IMR-90 (cell line): Measurements from ENCODE around the gene BNIP5. TPM values are rescaled to one million over a fixed set of nuclear protein-coding genes. Genes with fewer than 3 reads are reported as not detected.

ENCODE experiments used
- ATAC-seq: fragments of 200-7000 bp; cut with Tn5 transposase; 2 replicates; pipeline ENCODE4 v1.9.1; 2020; ENCODE audit warnings: low read depth, mild to moderate bottlenecking, moderate library complexity
- BruUV-seq: library from RNA; stranded (reverse); fragments of 400-500 nt; replicated peaks from 2 replicates; lab custom pipeline; 2021; lab: Mats Ljungman, UMichigan
- CTCF ChIA-PET: fragments of 300-600 bp; formaldehyde crosslinking; extraction: SDS; loops from one replicate; lab custom pipeline; 2021; ENCODE audit warnings: antibody characterized with exemption; lab: Yijun Ruan, JAX
- POLR2A ChIA-PET: fragments of 300-600 bp; sonication (Branson Sonifier 250); formaldehyde crosslinking; loops from one replicate; lab custom pipeline; 2022; ENCODE audit warnings: antibody characterized with exemption; ENCODE audit not compliant: unreplicated experiment; lab: Charles Lee
- DNase-seq: peaks from one replicate; pipeline ENCODE4 v3.0.0; 2013
- H2AFZ ChIP-seq: replicated peaks from 2 replicates; pipeline ENCODE3; 2013; ENCODE audit warnings: low read length, mild to moderate bottlenecking; ENCODE audit not compliant: poor library complexity
- H2AK5ac ChIP-seq: 2 replicates; pipeline ENCODE4 v1.6.1; 2013; ENCODE audit warnings: low read depth, low read length, inconsistent platforms
- H2AK9ac ChIP-seq: replicated peaks from 2 replicates; pipeline ENCODE3; 2013; ENCODE audit warnings: mild to moderate bottlenecking, low read depth, low read length, moderate library complexity; ENCODE audit not compliant: poor library complexity
- H2BK120ac ChIP-seq: 2 replicates; pipeline ENCODE4 v1.6.1; 2013; ENCODE audit warnings: low read depth, low read length, inconsistent platforms
- H2BK15ac ChIP-seq: 3 replicates; pipeline ENCODE4 v1.6.1; 2013; ENCODE audit warnings: low read depth, low read length, inconsistent platforms
- H2BK20ac ChIP-seq: 2 replicates; pipeline ENCODE4 v1.6.1; 2013; ENCODE audit warnings: low read depth, mild to moderate bottlenecking, inconsistent platforms, low read length, moderate library complexity
- H2BK5ac ChIP-seq: 2 replicates; pipeline ENCODE4 v1.6.1; 2013; ENCODE audit warnings: mild to moderate bottlenecking, low read depth, low read length, inconsistent platforms; ENCODE audit not compliant: poor library complexity, severe bottlenecking
- H3K14ac ChIP-seq: replicated peaks from 2 replicates; pipeline ENCODE4 v1.6.1; 2013; ENCODE audit warnings: low read depth, low read length, inconsistent platforms
- H3K18ac ChIP-seq: 2 replicates; pipeline ENCODE4 v1.6.1; 2013; ENCODE audit warnings: low read depth, low read length, control low read depth
- H3K23ac ChIP-seq: 2 replicates; pipeline ENCODE4 v1.6.1; 2013; ENCODE audit warnings: low read depth, low read length, inconsistent platforms
- H3K27ac ChIP-seq: 2 replicates; pipeline ENCODE4 v1.5.1; 2013; ENCODE audit warnings: mild to moderate bottlenecking, control low read depth, low read length; ENCODE audit not compliant: insufficient read depth
- H3K27me3 ChIP-seq: 2 replicates; pipeline ENCODE4 v1.6.1; 2013; ENCODE audit warnings: low read length; ENCODE audit not compliant: control insufficient read depth, insufficient read depth
- H3K36me3 ChIP-seq: 2 replicates; pipeline ENCODE4 v1.6.1; 2013; ENCODE audit warnings: low read length, mixed read lengths; ENCODE audit not compliant: control insufficient read depth, insufficient read depth
- H3K4ac ChIP-seq: 2 replicates; pipeline ENCODE4 v1.6.1; 2013; ENCODE audit warnings: low read depth, low read length, inconsistent platforms
- H3K4me1 ChIP-seq: 2 replicates; pipeline ENCODE4 v1.6.1; 2013; ENCODE audit warnings: low read length, mixed read lengths; ENCODE audit not compliant: control insufficient read depth, insufficient read depth
- H3K4me2 ChIP-seq: 2 replicates; pipeline ENCODE4 v1.6.1; 2013; ENCODE audit warnings: low read depth, mild to moderate bottlenecking, control low read depth, low read length, moderate library complexity
- H3K4me3 ChIP-seq: 2 replicates; pipeline ENCODE4 v1.5.1; 2013; ENCODE audit warnings: low read depth, mild to moderate bottlenecking, control low read depth, low read length, moderate library complexity; ENCODE audit not compliant: insufficient read depth
- H3K56ac ChIP-seq: 2 replicates; pipeline ENCODE4 v1.6.1; 2013; ENCODE audit warnings: low read length, inconsistent platforms; ENCODE audit not compliant: insufficient read depth; ENCODE audit errors: extremely low read depth
- H3K79me1 ChIP-seq, 2 experiments: 2 replicates each; pipeline ENCODE4 v1.6.1; 2013; ENCODE audit warnings: low read length in 2 of 2, inconsistent platforms in 1 of 2, low read depth in 1 of 2
- H3K9ac ChIP-seq: 2 replicates; pipeline ENCODE4 v1.6.1; 2013; ENCODE audit warnings: low read depth, low read length, control low read depth
- H3K9me1 ChIP-seq: 2 replicates; pipeline ENCODE4 v1.6.1; 2013; ENCODE audit warnings: low read length, inconsistent platforms; ENCODE audit not compliant: insufficient read depth
- H3K9me3 ChIP-seq: 2 replicates; pipeline ENCODE4 v1.6.1; 2013; ENCODE audit warnings: low read length; ENCODE audit not compliant: control insufficient read depth, insufficient read depth
- H4K20me1 ChIP-seq: 2 replicates; pipeline ENCODE4 v1.6.1; 2013; ENCODE audit warnings: low read length, inconsistent platforms; ENCODE audit not compliant: insufficient read depth
- H4K5ac ChIP-seq: 2 replicates; pipeline ENCODE4 v1.6.1; 2013; ENCODE audit warnings: mild to moderate bottlenecking, low read depth, low read length, control low read depth
- H4K8ac ChIP-seq, 2 experiments: 2 replicates each; pipeline ENCODE4 v1.6.1; 2013; ENCODE audit warnings: low read depth in 2 of 2, low read length in 2 of 2, control low read depth in 1 of 2, inconsistent platforms in 1 of 2
- H4K91ac ChIP-seq: 2 replicates; pipeline ENCODE4 v1.6.1; 2013; ENCODE audit warnings: low read depth, low read length, inconsistent platforms; ENCODE audit not compliant: insufficient read depth
- CHD1 ChIP-seq: IDR thresholded peaks from 2 replicates; pipeline ENCODE4 v1.6.1; 2012; ENCODE audit warnings: low read depth, low read length, improper control_type of control experiment
- MAZ ChIP-seq: IDR thresholded peaks from 2 replicates; pipeline ENCODE4 v1.6.1; 2012; ENCODE audit warnings: low read depth, mild to moderate bottlenecking, low read length, improper control_type of control experiment, moderate library complexity, borderline replicate concordance
- POLR2A ChIP-seq: IDR thresholded peaks from 2 replicates; pipeline ENCODE4 v1.6.1; 2012; ENCODE audit warnings: mild to moderate bottlenecking, low read depth, low read length
- RAD21 ChIP-seq: IDR thresholded peaks from 2 replicates; pipeline ENCODE4 v1.6.1; 2012; ENCODE audit warnings: low read length, improper control_type of control experiment
- SMC3 ChIP-seq: fragments of 150-350 bp; IDR thresholded peaks from 2 replicates; pipeline ENCODE4 v1.6.1; 2016; ENCODE audit warnings: low read depth, mild to moderate bottlenecking, antibody characterized with exemption, low read length, moderate library complexity
- WGBS, 2 experiments: methylation state at CpG; one replicate each; pipeline versions ENCODE4 v1.1.5 to v1.1.7; 2013; ENCODE audit warnings: missing lambda C conversion rate in 2 of 2; ENCODE audit not compliant: insufficient read length in 1 of 2; ENCODE audit errors: extremely low coverage in 2 of 2; 5-methylcytosine and 5-hydroxymethylcytosine counted together
- dilution Hi-C: fragments of 300-500 bp; cut with HindIII; formaldehyde crosslinking; loops from one replicate; pipeline ENCODE4 v1.14.3; 2018; ENCODE audit warnings: low sequenced_read_pairs; ENCODE audit not compliant: unreplicated experiment
- in situ Hi-C: fragments of 300-500 bp; cut with MboI; formaldehyde crosslinking; loops from 3 replicates; pipeline ENCODE4 v1.14.3; 2019; ENCODE audit warnings: low sequenced_read_pairs, inconsistent platforms, mixed read lengths
- intact Hi-C: fragments of 100-400 bp; cut with micrococcal nuclease; formaldehyde crosslinking; loops from 2 replicates; pipeline ENCODE4 v1.10.0; 2022
- polyA plus RNA-seq, 3 experiments: library from polyadenylated mRNA; depleted of rRNA; stranded (reverse); fragments of >200 nt; gene quantifications; 2 replicates each; pipeline ENCODE4 v1.2.3, GENCODE V29; 2012; ENCODE audit warnings: low replicate concordance in 1 of 3
- total RNA-seq: library from RNA; depleted of rRNA; stranded (reverse); fragments of >200 nt; gene quantifications from 2 replicates; pipeline ENCODE4 v1.2.3, GENCODE V29; 2012
- TF ChIP-seq, protein P1 (sequence below): conservative IDR thresholded peaks from 2 replicates; pipeline ENCODE4 v1.5.1; 2012; ENCODE audit warnings: mild to moderate bottlenecking, low read depth, low read length, improper control_type of control experiment
- TF ChIP-seq, protein P2 (sequence below): fragments of 150-350 bp; IDR thresholded peaks from 2 replicates; pipeline ENCODE4 v1.6.1; 2017; ENCODE audit warnings: mild to moderate bottlenecking, antibody characterized with exemption, low read length, low read depth

The BNIP5 gene
- total and polyA plus RNA-seq, 2 of the 4 experiments (the other 2 are of a cell fraction): not detected

DNA sequence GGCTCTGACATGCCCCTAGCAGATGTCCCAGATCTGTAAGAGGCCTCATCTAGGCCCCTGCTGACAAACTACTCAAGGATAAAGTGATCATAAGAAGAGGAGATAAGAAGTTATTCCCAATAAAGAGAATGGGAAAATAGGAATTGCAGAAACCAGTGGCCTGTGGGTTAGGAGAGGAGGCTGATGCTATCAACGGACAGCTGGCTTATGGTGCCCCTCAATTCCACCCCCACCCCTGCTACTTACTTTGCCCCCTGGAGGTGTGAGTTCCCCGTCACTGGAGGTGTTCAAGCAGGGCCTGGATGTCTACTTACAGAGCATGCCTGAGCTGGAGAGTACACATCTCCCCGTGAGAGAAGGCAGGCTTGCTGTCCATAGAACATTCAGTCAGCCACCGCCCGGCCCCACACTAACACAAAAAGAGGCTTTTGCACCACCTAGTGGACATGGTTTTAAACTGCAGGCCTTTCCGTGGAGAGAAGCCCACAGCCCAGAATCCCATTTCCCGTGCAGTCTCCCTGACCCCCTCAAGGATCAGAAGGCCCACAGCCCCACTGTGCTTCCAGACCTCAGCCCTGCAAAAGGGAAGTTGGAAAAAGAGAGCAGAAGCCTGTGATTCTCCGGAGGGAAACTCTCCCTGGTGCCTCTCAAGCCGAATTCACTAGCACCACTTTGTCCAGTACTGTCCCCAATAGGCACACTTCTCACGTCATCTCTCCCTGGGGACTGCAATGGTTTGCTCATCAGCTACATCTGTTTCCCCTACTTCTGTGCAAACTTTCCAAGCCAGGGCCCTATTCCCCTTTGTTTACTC is 23.8 kb upstream of the BNIP5 start:
- H3K9me3 ChIP-seq: no peaks in the 10 kb centered on the region
- H3K27ac ChIP-seq: no peak overlapping the region
- no peak overlapping the region for H3K9ac ChIP-seq
- ChIA-PET CTCF (interaction anchor here (0.6 to 1.0 kb wide), 3 partner anchors 233 to 298 kb away, joined by 3 read pairs; no protein-coding TSS in a partner anchor), POLR2A (no interaction called here)
- peak overlapping the region in 1 of 2 experiments; percentile 72; a peak in 2 of 4 replicates for H4K8ac ChIP-seq
- no peak overlapping the region for H2BK120ac ChIP-seq
- ATAC-seq (peak; percentile 99), DNase-seq (peak; percentile 66)
- H2AK9ac ChIP-seq: peak overlapping the region; percentile 18
- in situ Hi-C loops: no loop called here
- peak overlapping the region; percentile 8; the same call in 1 of the 2 replicates for H3K14ac ChIP-seq
- H3K56ac ChIP-seq: no peak overlapping the region
- no peak overlapping the region for H2AK5ac ChIP-seq
- H3K27me3 ChIP-seq: peaks cover 8% of the 10 kb centered on the region
- no peak overlapping the region for H3K4me2 ChIP-seq
- H4K5ac ChIP-seq: no peak overlapping the region
- no peaks in the 10 kb centered on the region for H4K20me1 ChIP-seq
- intact Hi-C loops: loop anchor here (1.0 to 2.0 kb wide), 5 partner anchors 19 to 333 kb away; partner anchors contain the start of genes BRPF3 and MAPK14
- no peak overlapping the region; the same call in 1 of the 2 replicates for H4K91ac ChIP-seq
- H3K4ac ChIP-seq: peak overlapping the region; percentile 31; the same call in 1 of the 2 replicates
- H2BK20ac ChIP-seq: no peak overlapping the region
- no peaks in the 10 kb centered on the region for H3K36me3 ChIP-seq
- H2BK5ac ChIP-seq: no peak overlapping the region
- H3K9me1 ChIP-seq: no peaks in the 10 kb centered on the region
- H3K79me1 ChIP-seq: no peaks in the 10 kb centered on the region
- no peak overlapping the region for H3K18ac ChIP-seq
- no peak overlapping the region; the same call in 2 of the 3 replicates for H2BK15ac ChIP-seq
- TF ChIP-seq MAZ (peak; percentile 58; the same call in 1 of the 2 replicates), RAD21 (peak; percentile 93), POLR2A (no peak), CHD1 (no peak), SMC3 (peak; percentile 82)
- TF ChIP-seq, protein P1, sequence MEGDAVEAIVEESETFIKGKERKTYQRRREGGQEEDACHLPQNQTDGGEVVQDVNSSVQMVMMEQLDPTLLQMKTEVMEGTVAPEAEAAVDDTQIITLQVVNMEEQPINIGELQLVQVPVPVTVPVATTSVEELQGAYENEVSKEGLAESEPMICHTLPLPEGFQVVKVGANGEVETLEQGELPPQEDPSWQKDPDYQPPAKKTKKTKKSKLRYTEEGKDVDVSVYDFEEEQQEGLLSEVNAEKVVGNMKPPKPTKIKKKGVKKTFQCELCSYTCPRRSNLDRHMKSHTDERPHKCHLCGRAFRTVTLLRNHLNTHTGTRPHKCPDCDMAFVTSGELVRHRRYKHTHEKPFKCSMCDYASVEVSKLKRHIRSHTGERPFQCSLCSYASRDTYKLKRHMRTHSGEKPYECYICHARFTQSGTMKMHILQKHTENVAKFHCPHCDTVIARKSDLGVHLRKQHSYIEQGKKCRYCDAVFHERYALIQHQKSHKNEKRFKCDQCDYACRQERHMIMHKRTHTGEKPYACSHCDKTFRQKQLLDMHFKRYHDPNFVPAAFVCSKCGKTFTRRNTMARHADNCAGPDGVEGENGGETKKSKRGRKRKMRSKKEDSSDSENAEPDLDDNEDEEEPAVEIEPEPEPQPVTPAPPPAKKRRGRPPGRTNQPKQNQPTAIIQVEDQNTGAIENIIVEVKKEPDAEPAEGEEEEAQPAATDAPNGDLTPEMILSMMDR: peak; percentile 87
- TF ChIP-seq, protein P2, sequence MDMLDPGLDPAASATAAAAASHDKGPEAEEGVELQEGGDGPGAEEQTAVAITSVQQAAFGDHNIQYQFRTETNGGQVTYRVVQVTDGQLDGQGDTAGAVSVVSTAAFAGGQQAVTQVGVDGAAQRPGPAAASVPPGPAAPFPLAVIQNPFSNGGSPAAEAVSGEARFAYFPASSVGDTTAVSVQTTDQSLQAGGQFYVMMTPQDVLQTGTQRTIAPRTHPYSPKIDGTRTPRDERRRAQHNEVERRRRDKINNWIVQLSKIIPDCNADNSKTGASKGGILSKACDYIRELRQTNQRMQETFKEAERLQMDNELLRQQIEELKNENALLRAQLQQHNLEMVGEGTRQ: no peak
- dilution Hi-C loops: no loop called here
- peaks cover 7% of the 10 kb centered on the region for H3K4me1 ChIP-seq
- BruUV-seq: no TSS peak
- peak overlapping the region; percentile 90 for H2AFZ ChIP-seq
- no peak overlapping the region for H3K23ac ChIP-seq
- WGBS, 2 experiments: 70% methylated on average over 1 of the region's 10 CpGs; no CpG with 5 or more reads in 1 of the 2 experiments
- H3K4me3 ChIP-seq: no peak overlapping the region
